ENCODE results near the gene PERM1.

GRCh38 chr1:1005774-1006304, 23.9 kb upstream of the PERM1 start:
- TF ChIP-seq, protein P1, sequence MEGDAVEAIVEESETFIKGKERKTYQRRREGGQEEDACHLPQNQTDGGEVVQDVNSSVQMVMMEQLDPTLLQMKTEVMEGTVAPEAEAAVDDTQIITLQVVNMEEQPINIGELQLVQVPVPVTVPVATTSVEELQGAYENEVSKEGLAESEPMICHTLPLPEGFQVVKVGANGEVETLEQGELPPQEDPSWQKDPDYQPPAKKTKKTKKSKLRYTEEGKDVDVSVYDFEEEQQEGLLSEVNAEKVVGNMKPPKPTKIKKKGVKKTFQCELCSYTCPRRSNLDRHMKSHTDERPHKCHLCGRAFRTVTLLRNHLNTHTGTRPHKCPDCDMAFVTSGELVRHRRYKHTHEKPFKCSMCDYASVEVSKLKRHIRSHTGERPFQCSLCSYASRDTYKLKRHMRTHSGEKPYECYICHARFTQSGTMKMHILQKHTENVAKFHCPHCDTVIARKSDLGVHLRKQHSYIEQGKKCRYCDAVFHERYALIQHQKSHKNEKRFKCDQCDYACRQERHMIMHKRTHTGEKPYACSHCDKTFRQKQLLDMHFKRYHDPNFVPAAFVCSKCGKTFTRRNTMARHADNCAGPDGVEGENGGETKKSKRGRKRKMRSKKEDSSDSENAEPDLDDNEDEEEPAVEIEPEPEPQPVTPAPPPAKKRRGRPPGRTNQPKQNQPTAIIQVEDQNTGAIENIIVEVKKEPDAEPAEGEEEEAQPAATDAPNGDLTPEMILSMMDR (IDR thresholded peaks at IDR 0.05): no peak
- TF ChIP-seq EZH2 (IDR thresholded peaks at IDR 0.05; ENCODE audit: borderline replicate concordance, insufficient read depth, low read depth, low read length, poor library complexity, severe bottlenecking): no peak
